ENCODE measurements around the gene TIMM17B. TPM values are rescaled to one million over a fixed set of nuclear protein-coding genes. Genes with fewer than 3 reads are reported as not detected.

Gene TIMM17B
- total RNA-seq, 4 donors from 2014 or later, result 26.7 to 61.3 (median 43.7) TPM

DNA sequence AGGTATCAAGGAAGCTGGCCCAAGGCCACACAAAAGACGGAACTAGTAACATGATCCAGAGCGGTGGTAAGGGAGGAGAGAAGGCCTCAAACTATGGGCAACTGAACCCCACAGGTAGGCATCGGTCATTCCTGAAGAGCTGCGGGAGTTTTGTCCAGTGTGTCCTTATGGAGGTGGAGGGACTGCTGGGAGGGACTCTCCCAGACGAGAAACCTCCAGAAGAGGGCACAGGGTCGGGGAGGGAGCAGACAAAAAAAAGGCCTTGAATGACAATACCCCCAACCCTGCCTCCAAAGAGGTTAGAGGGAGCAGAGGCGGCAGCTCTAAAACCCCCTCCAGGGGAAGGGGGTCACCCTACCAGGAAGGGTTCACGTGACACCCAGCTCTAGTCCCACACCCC is 6.6 kb upstream of the TIMM17B start:
- Histone ChIP-seq H3K27me3 (no peaks in the 10 kb centered on the region), H3K4me1 (peaks cover 0 to 7% (median 0%) of the 10 kb centered on the region in 4 donors), H3K4me3 (no peak overlapping the region), H3K9me3 (no peaks in the 10 kb centered on the region), H3K27ac (no peak overlapping the region), H3K36me3 (peaks cover 0 to 5% (median 0%) of the 10 kb centered on the region in 4 donors)
- in situ Hi-C loops (cut with MboI; ENCODE audit: low pct_ligation_motif_present in 1 of 4, low pct_unique_long_range_greater_than_20kb in 1 of 4, low sequenced_read_pairs in 3 of 4), result loop anchor here in 1 of 4 donors (25.0 kb wide), 1 partner anchor 267 kb away; no protein-coding TSS in a partner anchor
- intact Hi-C loops (cut with DNase I; ENCODE audit: low total_unique reads), result no loop called here
- TF ChIP-seq EP300 (IDR thresholded peaks at IDR 0.05; ENCODE audit: low read depth), result no peak
- TF ChIP-seq, protein P1, sequence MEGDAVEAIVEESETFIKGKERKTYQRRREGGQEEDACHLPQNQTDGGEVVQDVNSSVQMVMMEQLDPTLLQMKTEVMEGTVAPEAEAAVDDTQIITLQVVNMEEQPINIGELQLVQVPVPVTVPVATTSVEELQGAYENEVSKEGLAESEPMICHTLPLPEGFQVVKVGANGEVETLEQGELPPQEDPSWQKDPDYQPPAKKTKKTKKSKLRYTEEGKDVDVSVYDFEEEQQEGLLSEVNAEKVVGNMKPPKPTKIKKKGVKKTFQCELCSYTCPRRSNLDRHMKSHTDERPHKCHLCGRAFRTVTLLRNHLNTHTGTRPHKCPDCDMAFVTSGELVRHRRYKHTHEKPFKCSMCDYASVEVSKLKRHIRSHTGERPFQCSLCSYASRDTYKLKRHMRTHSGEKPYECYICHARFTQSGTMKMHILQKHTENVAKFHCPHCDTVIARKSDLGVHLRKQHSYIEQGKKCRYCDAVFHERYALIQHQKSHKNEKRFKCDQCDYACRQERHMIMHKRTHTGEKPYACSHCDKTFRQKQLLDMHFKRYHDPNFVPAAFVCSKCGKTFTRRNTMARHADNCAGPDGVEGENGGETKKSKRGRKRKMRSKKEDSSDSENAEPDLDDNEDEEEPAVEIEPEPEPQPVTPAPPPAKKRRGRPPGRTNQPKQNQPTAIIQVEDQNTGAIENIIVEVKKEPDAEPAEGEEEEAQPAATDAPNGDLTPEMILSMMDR (IDR thresholded peaks at IDR 0.05), result no peak
- no peak for TF ChIP-seq POLR2A (IDR thresholded peaks at IDR 0.05)
- no peak for TF ChIP-seq POLR2AphosphoS5 (IDR thresholded peaks at IDR 0.05)
- 78% methylated on average over 8 of the region's 8 CpGs; no CpG with 5 or more reads in 1 of the 2 donors for WGBS, 2 donors (ENCODE audit: low coverage in 1 of 2)
- DNase-seq, result no peak

- in situ Hi-C loops (cut with MboI; ENCODE audit: low pct_ligation_motif_present in 1 of 4, low pct_unique_long_range_greater_than_20kb in 1 of 4, low sequenced_read_pairs in 3 of 4), result loop anchor here in 1 of 4 donors (25.0 kb wide), 1 partner anchor 266 kb away; no protein-coding TSS in a partner anchor
- peaks cover 0 to 12% (median 0%) of the 10 kb centered on the region in 4 donors for H3K4me1 ChIP-seq
- H3K36me3 ChIP-seq, result peaks cover 0 to 5% (median 0%) of the 10 kb centered on the region in 4 donors
- H3K27ac ChIP-seq, result no peak overlapping the region
- no peaks in the 10 kb centered on the region for H3K9me3 ChIP-seq
- DNase-seq, result no peak
- no peak overlapping the region for H3K4me3 ChIP-seq
- TF ChIP-seq POLR2A (IDR thresholded peaks at IDR 0.05) (no peak), POLR2AphosphoS5 (IDR thresholded peaks at IDR 0.05) (no peak), EP300 (IDR thresholded peaks at IDR 0.05; ENCODE audit: low read depth) (no peak)
- TF ChIP-seq, protein P1 (IDR thresholded peaks at IDR 0.05), result no peak
- intact Hi-C loops (cut with DNase I; ENCODE audit: low total_unique reads), result no loop called here
- 86% methylated on average over 1 to 6 of the region's 6 CpGs for WGBS, 2 donors (ENCODE audit: low coverage in 1 of 2)
- no peaks in the 10 kb centered on the region for H3K27me3 ChIP-seq
These were observed 5.7 kb upstream of the TIMM17B start for GRCh38 chrX:48903290-48903689.

DNA sequence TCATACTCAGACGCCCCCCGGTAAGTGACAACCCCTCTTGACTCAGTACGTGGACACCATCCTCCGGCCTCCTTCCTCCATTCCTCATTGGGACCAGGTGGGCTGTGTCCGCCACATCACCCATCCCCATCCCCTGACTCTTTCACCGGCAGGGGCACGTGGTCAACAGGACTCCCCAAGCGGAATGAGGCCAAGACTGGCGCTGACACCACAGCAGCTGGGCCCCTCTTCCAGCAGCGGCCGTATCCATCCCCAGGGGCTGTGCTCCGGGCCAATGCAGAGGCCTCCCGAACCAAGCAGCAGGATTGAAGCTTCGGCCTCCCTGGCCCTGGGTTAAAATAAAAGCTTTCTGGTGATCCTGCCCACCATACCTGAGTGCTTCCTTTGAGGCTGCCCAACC is 5.2 kb upstream of the TIMM17B start:
- no peak overlapping the region for H3K27ac ChIP-seq
- H3K36me3 ChIP-seq, result peaks cover 0 to 5% (median 0%) of the 10 kb centered on the region in 4 donors
- H3K4me3 ChIP-seq, result no peak overlapping the region
- peaks cover 0 to 12% (median 0%) of the 10 kb centered on the region in 4 donors for H3K4me1 ChIP-seq
- in situ Hi-C loops (cut with MboI; ENCODE audit: low pct_ligation_motif_present in 1 of 4, low pct_unique_long_range_greater_than_20kb in 1 of 4, low sequenced_read_pairs in 3 of 4) (loop anchor here in 1 of 4 donors (25.0 kb wide), 1 partner anchor 265 kb away; no protein-coding TSS in a partner anchor), intact Hi-C loops (cut with DNase I; ENCODE audit: low total_unique reads) (no loop called here)
- WGBS, 2 donors (ENCODE audit: low coverage in 1 of 2), result 88% methylated on average over 14 of the region's 14 CpGs; no CpG with 5 or more reads in 1 of the 2 donors
- DNase-seq, result no peak
- no peak for TF ChIP-seq EP300 (IDR thresholded peaks at IDR 0.05; ENCODE audit: low read depth)
- no peak for TF ChIP-seq POLR2AphosphoS5 (IDR thresholded peaks at IDR 0.05)
- TF ChIP-seq, protein P1 (IDR thresholded peaks at IDR 0.05), result no peak
- TF ChIP-seq POLR2A (IDR thresholded peaks at IDR 0.05), result no peak
- H3K27me3 ChIP-seq, result no peaks in the 10 kb centered on the region
- H3K9me3 ChIP-seq, result no peaks in the 10 kb centered on the region

- peaks cover 0 to 12% (median 0%) of the 10 kb centered on the region in 4 donors for H3K4me1 ChIP-seq
- in situ Hi-C loops (cut with MboI; ENCODE audit: low pct_ligation_motif_present in 1 of 4, low pct_unique_long_range_greater_than_20kb in 1 of 4, low sequenced_read_pairs in 3 of 4) (loop anchor here in 1 of 4 donors (25.0 kb wide), 1 partner anchor 265 kb away; no protein-coding TSS in a partner anchor), intact Hi-C loops (cut with DNase I; ENCODE audit: low total_unique reads) (no loop called here)
- DNase-seq, result no peak
- H3K9me3 ChIP-seq, result no peaks in the 10 kb centered on the region
- H3K27me3 ChIP-seq, result no peaks in the 10 kb centered on the region
- TF ChIP-seq EP300 (IDR thresholded peaks at IDR 0.05; ENCODE audit: low read depth) (no peak), POLR2A (IDR thresholded peaks at IDR 0.05) (no peak), POLR2AphosphoS5 (IDR thresholded peaks at IDR 0.05) (no peak)
- TF ChIP-seq, protein P1 (IDR thresholded peaks at IDR 0.05), result no peak
- H3K36me3 ChIP-seq, result peaks cover 0 to 5% (median 0%) of the 10 kb centered on the region in 4 donors
- no peak overlapping the region for H3K4me3 ChIP-seq
- no peak overlapping the region for H3K27ac ChIP-seq
- WGBS, 2 donors (ENCODE audit: low coverage in 1 of 2), result 94% methylated on average over 20 of the region's 20 CpGs; no CpG with 5 or more reads in 1 of the 2 donors
These were observed 4.6 kb upstream of the TIMM17B start for GRCh38 chrX:48902135-48902534.

Data from transverse colon (tissue), 4 donors.